HepG2 (cell line): Measurements from ENCODE around the gene HIF1AN. TPM values are rescaled to one million over a fixed set of nuclear protein-coding genes. Genes with fewer than 3 reads are reported as not detected.

Experiments
- BORCS8-MEF2B ChIP-seq: sonication (generic); formaldehyde crosslinking; IDR thresholded peaks from 2 replicates; pipeline ENCODE4 v1.8.0; 2022; ENCODE audit warnings: mild to moderate bottlenecking, missing genetic modification reagents
- ELF1 ChIP-seq: sonication (generic); formaldehyde crosslinking; IDR thresholded peaks from 2 replicates; pipeline ENCODE4 v1.4.0; 2020; ENCODE audit warnings: missing genetic modification reagents
- ERF ChIP-seq: IDR thresholded peaks from 2 replicates; pipeline ENCODE4 v1.6.1; 2018; ENCODE audit warnings: missing biosample characterization, missing genetic modification reagents
- NKX3-1 ChIP-seq: sonication (generic); formaldehyde crosslinking; IDR thresholded peaks from 2 replicates; pipeline ENCODE4 v1.5.0; 2020; ENCODE audit warnings: missing genetic modification reagents
- NR2C2 ChIP-seq: sonication (generic); formaldehyde crosslinking; IDR thresholded peaks from 2 replicates; pipeline ENCODE4 v1.4.0; 2020; ENCODE audit warnings: missing genetic modification reagents, mild to moderate bottlenecking, moderate library complexity, borderline replicate concordance
- NR2F2 ChIP-seq: IDR thresholded peaks from 2 replicates; pipeline ENCODE4 v1.6.1; 2012; ENCODE audit warnings: low read depth, inconsistent platforms, borderline replicate concordance
- TFE3 ChIP-seq: IDR thresholded peaks from 2 replicates; pipeline ENCODE4 v1.6.1; 2016
- ZBTB42 ChIP-seq: sonication (generic); formaldehyde crosslinking; IDR thresholded peaks from 2 replicates; pipeline ENCODE4 v1.5.0; 2020; ENCODE audit warnings: mild to moderate bottlenecking, missing genetic modification reagents
- ZNF136 ChIP-seq: sonication (generic); formaldehyde crosslinking; IDR thresholded peaks from 2 replicates; pipeline ENCODE4 v1.8.1; 2022; ENCODE audit warnings: low read depth, mild to moderate bottlenecking, moderate library complexity, missing genetic modification reagents
- ZNF205 ChIP-seq: IDR thresholded peaks from 2 replicates; pipeline ENCODE4 v1.6.1; 2018; ENCODE audit warnings: missing biosample characterization, missing genetic modification reagents
- ZNF331 ChIP-seq: sonication (generic); formaldehyde crosslinking; IDR thresholded peaks from 2 replicates; pipeline ENCODE4 v1.4.0; 2020; ENCODE audit warnings: missing genetic modification reagents
- ZNF570 ChIP-seq: sonication (generic); formaldehyde crosslinking; IDR thresholded peaks from 2 replicates; pipeline ENCODE4 v1.4.0; 2020; ENCODE audit warnings: mild to moderate bottlenecking, missing genetic modification reagents, borderline replicate concordance
- ZNF619 ChIP-seq: sonication (generic); formaldehyde crosslinking; IDR thresholded peaks from 2 replicates; pipeline ENCODE4 v1.4.0; 2020; ENCODE audit warnings: mild to moderate bottlenecking, missing genetic modification reagents
- ZNF816 ChIP-seq: sonication (generic); formaldehyde crosslinking; IDR thresholded peaks from 2 replicates; pipeline ENCODE4 v1.8.0; 2022; ENCODE audit warnings: missing genetic modification reagents, mild to moderate bottlenecking, borderline replicate concordance
- polyA plus RNA-seq, 8 experiments: library from polyadenylated mRNA; depleted of rRNA in 3 of 8; stranded (reverse) in 7 of 8; unstranded in 1 of 8; fragments of >200 nt; fragmentation: Illumina TruSeq in 4 of 8; extraction: Trizol in 4 of 8; gene quantifications; 2 replicates each; pipeline versions ENCODE4 v1.2.1 to v1.2.3, GENCODE V29; 2011 to 2016; ENCODE audit warnings: low read depth in 4 of 8, missing spikeins in 1 of 8, mixed read lengths in 1 of 8; ENCODE audit not compliant: insufficient read depth in 1 of 8
- total RNA-seq, 5 experiments: library from RNA; depleted of rRNA; stranded (reverse); fragments of >200 nt; fragmentation: Illumina TruSeq; extraction: Trizol; gene quantifications; 2 replicates each; pipeline ENCODE4 v1.2.3, GENCODE V29; 2016; ENCODE audit warnings: low read depth in 1 of 5
- TF ChIP-seq, protein P1 (sequence below): IDR thresholded peaks from 2 replicates; pipeline ENCODE4 v1.6.1; 2018; ENCODE audit warnings: missing genetic modification reagents, mild to moderate bottlenecking, missing compliant biosample characterization
- TF ChIP-seq, protein P2 (sequence below): sonication (generic); formaldehyde crosslinking; IDR thresholded peaks from 2 replicates; pipeline ENCODE4 v1.5.1; 2020; ENCODE audit warnings: missing genetic modification reagents, mild to moderate bottlenecking, borderline replicate concordance
- TF ChIP-seq, protein P3 (sequence below): sonication (generic); formaldehyde crosslinking; IDR thresholded peaks from one replicate; pipeline ENCODE4 v1.5.1; 2020; ENCODE audit warnings: mild to moderate bottlenecking, missing genetic modification reagents; ENCODE audit errors: not compliant biosample characterization

The HIF1AN gene
- total and polyA plus RNA-seq, 2 of the 13 experiments (the other 11 are each of a cell fraction or from before 2014, with no cell fraction given) = 8.6 to 10.7 TPM

DNA sequence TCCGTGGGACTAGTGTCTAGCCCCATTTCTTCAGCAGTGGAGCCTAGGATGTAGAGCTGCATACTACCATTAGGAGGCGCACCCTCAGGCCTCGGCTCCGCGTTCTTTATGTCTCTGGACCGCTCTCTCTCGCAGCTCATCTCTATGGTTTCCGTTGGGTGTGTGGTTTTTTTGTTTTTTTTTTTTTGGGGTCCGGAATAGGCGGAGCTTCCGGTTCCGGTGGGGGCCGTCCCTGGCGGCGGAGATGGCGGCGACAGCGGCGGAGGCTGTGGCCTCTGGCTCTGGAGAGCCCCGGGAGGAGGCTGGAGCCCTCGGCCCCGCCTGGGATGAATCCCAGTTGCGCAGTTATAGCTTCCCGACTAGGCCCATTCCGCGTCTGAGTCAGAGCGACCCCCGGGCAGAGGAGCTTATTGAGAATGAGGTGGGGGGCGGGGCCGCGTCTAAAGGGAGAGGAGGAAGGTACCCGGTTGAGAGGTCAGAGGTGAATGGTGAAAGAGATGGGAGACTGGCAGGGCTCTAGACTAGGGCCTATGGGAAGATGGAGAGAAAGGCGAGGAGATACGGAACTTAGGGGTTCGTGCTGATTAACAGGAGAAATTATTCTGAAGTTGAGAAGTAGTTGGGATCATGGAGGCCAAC is at the start of gene HIF1AN (continued):
- TF ChIP-seq, protein P1, sequence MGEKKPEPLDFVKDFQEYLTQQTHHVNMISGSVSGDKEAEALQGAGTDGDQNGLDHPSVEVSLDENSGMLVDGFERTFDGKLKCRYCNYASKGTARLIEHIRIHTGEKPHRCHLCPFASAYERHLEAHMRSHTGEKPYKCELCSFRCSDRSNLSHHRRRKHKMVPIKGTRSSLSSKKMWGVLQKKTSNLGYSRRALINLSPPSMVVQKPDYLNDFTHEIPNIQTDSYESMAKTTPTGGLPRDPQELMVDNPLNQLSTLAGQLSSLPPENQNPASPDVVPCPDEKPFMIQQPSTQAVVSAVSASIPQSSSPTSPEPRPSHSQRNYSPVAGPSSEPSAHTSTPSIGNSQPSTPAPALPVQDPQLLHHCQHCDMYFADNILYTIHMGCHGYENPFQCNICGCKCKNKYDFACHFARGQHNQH (CRISPR knock-in tag) = peak; percentile 71
- TF ChIP-seq ZNF331 (CRISPR knock-in tag) (0 out of 2 replicates have a peak, but pooled peaks have one; percentile 24), NR2C2 (CRISPR knock-in tag) (peak; percentile 95), BORCS8-MEF2B (CRISPR knock-in tag) (0 out of 2 replicates have a peak, but pooled peaks have one; percentile 31), ZNF619 (no peak), NR2F2 (no peak), ZNF570 (no peak), ZNF205 (CRISPR knock-in tag) (no peak), ZBTB42 (CRISPR knock-in tag) (0 out of 2 replicates have a peak, but pooled peaks have one; percentile 50), ZNF816 (CRISPR knock-in tag) (no peak; the same call in 1 of the 2 replicates), TFE3 (no peak; the same call in 1 of the 2 replicates), ELF1 (CRISPR knock-in tag) (peak; percentile 78), ZNF136 (CRISPR knock-in tag) (peak; percentile 46; the same call in 1 of the 2 replicates), NKX3-1 (CRISPR knock-in tag) (no peak), ERF (CRISPR knock-in tag) (peak; percentile 58; the same call in 1 of the 2 replicates)
- TF ChIP-seq, protein P2, sequence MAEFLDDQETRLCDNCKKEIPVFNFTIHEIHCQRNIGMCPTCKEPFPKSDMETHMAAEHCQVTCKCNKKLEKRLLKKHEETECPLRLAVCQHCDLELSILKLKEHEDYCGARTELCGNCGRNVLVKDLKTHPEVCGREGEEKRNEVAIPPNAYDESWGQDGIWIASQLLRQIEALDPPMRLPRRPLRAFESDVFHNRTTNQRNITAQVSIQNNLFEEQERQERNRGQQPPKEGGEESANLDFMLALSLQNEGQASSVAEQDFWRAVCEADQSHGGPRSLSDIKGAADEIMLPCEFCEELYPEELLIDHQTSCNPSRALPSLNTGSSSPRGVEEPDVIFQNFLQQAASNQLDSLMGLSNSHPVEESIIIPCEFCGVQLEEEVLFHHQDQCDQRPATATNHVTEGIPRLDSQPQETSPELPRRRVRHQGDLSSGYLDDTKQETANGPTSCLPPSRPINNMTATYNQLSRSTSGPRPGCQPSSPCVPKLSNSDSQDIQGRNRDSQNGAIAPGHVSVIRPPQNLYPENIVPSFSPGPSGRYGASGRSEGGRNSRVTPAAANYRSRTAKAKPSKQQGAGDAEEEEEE (CRISPR knock-in tag) = no peak
- TF ChIP-seq, protein P3, sequence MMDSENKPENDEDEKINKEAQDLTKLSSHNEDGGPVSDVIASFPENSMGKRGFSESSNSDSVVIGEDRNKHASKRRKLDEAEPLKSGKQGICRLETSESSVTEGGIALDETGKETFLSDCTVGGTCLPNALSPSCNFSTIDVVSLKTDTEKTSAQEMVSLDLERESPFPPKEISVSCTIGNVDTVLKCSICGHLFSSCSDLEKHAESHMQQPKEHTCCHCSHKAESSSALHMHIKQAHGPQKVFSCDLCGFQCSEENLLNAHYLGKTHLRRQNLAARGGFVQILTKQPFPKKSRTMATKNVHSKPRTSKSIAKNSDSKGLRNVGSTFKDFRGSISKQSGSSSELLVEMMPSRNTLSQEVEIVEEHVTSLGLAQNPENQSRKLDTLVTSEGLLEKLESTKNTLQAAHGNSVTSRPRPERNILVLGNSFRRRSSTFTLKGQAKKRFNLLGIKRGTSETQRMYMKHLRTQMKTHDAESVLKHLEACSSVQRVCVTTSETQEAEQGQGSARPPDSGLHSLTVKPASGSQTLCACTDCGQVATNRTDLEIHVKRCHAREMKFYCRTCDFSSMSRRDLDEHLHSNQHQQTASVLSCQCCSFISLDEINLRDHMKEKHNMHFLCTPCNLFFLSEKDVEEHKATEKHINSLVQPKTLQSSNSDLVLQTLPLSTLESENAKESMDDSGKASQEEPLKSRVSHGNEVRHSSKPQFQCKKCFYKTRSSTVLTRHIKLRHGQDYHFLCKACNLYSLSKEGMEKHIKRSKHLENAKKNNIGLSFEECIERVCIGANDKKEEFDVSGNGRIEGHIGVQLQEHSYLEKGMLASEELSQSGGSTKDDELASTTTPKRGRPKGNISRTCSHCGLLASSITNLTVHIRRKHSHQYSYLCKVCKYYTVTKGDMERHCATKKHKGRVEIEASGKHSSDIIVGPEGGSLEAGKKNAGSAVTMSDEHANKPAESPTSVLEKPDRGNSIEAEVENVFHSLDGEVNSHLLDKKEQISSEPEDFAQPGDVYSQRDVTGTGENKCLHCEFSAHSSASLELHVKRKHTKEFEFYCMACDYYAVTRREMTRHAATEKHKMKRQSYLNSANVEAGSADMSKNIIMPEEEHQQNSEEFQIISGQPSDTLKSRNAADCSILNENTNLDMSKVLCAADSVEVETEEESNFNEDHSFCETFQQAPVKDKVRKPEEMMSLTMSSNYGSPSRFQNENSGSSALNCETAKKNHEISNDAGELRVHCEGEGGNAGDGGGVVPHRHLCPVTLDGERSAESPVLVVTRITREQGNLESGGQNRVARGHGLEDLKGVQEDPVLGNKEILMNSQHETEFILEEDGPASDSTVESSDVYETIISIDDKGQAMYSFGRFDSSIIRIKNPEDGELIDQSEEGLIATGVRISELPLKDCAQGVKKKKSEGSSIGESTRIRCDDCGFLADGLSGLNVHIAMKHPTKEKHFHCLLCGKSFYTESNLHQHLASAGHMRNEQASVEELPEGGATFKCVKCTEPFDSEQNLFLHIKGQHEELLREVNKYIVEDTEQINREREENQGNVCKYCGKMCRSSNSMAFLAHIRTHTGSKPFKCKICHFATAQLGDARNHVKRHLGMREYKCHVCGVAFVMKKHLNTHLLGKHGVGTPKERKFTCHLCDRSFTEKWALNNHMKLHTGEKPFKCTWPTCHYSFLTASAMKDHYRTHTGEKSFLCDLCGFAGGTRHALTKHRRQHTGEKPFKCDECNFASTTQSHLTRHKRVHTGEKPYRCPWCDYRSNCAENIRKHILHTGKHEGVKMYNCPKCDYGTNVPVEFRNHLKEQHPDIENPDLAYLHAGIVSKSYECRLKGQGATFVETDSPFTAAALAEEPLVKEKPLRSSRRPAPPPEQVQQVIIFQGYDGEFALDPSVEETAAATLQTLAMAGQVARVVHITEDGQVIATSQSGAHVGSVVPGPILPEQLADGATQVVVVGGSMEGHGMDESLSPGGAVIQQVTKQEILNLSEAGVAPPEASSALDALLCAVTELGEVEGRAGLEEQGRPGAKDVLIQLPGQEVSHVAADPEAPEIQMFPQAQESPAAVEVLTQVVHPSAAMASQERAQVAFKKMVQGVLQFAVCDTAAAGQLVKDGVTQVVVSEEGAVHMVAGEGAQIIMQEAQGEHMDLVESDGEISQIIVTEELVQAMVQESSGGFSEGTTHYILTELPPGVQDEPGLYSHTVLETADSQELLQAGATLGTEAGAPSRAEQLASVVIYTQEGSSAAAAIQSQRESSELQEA = no peak
